OCI-LY1 (cell line): ENCODE data around the gene CACNA2D3.

Source experiments
- EZH2 ChIP-seq: fragments of 200-600 bp; sonication (generic), shearing (Covaris generic); IDR thresholded peaks from 2 replicates; pipeline ENCODE4 v1.8.0; 2017; ENCODE audit warnings: borderline replicate concordance, mixed run types, mild to moderate bottlenecking, antibody characterized with exemption, low read length, moderate library complexity, mixed read lengths
- TF ChIP-seq, protein P1 (sequence below): fragments of 200-600 bp; sonication (generic), shearing (Covaris generic); IDR thresholded peaks from 2 replicates; pipeline ENCODE4 v1.5.1; 2017; ENCODE audit warnings: mild to moderate bottlenecking, antibody characterized with exemption, low read length, moderate library complexity, mixed read lengths

DNA sequence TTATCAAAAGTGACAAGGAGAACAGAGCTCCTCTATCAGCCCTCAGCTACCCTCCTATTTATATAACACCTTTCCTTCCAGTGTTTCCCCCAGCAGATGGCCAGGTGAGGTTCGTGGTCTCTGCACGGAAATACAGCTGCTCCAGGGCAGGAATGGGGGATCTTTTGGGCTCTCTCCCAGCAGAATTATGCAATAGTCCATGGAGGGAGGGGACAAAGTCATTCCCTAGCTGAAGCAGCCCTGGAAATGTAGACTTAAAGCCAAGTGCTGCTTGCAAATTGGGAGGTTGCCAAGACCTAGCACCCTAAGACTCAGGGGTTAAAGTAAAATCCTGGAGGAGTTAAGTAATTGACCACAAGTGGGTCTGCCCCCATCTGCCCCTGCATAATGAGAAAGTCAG, 549.2 kb downstream of the CACNA2D3 start:
- TF ChIP-seq, protein P1, sequence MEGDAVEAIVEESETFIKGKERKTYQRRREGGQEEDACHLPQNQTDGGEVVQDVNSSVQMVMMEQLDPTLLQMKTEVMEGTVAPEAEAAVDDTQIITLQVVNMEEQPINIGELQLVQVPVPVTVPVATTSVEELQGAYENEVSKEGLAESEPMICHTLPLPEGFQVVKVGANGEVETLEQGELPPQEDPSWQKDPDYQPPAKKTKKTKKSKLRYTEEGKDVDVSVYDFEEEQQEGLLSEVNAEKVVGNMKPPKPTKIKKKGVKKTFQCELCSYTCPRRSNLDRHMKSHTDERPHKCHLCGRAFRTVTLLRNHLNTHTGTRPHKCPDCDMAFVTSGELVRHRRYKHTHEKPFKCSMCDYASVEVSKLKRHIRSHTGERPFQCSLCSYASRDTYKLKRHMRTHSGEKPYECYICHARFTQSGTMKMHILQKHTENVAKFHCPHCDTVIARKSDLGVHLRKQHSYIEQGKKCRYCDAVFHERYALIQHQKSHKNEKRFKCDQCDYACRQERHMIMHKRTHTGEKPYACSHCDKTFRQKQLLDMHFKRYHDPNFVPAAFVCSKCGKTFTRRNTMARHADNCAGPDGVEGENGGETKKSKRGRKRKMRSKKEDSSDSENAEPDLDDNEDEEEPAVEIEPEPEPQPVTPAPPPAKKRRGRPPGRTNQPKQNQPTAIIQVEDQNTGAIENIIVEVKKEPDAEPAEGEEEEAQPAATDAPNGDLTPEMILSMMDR, result no peak
- no peak for TF ChIP-seq EZH2
